ENCODE measurements around the gene CBY2. TPM values are rescaled to one million over a fixed set of nuclear protein-coding genes. Genes with fewer than 3 reads are reported as not detected.

The CBY2 gene
- total RNA-seq, 2 experiments from 2014 or later = not detected

GRCh38 chr13:45704211-45704739, 2.2 kb downstream of the CBY2 start:
- intact Hi-C loops (cut with DNase I, micrococcal nuclease) = loop anchor here in 1 of 2 experiments (5.0 kb wide), 1 partner anchor 497 kb away; no protein-coding TSS in a partner anchor
- no peak for DNase-seq
- Mint-ChIP-seq H3K27ac (no peak overlapping the region), H3K4me1 (peaks cover 21% of the 10 kb centered on the region), H3K27me3 (peaks cover 7% of the 10 kb centered on the region), H3K36me3 (ENCODE audit: low read depth) (no peaks in the 10 kb centered on the region), H3K4me3 (no peak overlapping the region), H3K9me3 (ENCODE audit: low read depth) (no peaks in the 10 kb centered on the region)
- no peak for ATAC-seq
- CTCF ChIA-PET = interaction anchor here (1.0 to 1.5 kb wide), 2 partner anchors 13 to 21 kb away, joined by 5 to 6 read pairs; no protein-coding TSS in a partner anchor
- POLR2A ChIA-PET = no interaction called here

GRCh38 chr13:45704854-45705695, 3.0 kb downstream of the CBY2 start:
- CTCF ChIA-PET = interaction anchor here (1.0 to 1.5 kb wide), 2 partner anchors 13 to 22 kb away, joined by 5 to 6 read pairs; no protein-coding TSS in a partner anchor
- no peak overlapping the region for H3K27ac Mint-ChIP-seq

DNA sequence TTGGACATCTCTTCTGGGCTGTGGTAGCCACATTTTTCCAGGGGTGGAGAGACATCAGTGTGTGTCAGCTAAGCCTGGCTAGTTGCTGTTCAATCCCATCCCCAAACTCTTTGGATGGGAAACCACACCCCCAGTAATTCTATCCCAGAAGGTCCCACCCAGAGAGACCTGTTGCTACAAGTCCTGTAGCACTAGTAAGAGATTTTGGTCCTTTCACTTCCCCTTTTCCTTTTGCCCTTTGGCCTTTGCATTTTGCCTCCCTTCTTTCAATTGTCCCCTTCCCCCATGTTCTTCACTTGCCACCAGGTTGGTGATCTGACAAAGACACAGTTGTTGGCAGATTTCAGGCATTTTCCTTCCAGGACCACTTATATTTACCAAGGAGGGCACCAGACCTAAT, 3.8 kb downstream of the CBY2 start:
- H3K9me3 Mint-ChIP-seq (ENCODE audit: low read depth) = no peaks in the 10 kb centered on the region
- CTCF ChIA-PET = interaction anchor here (0.6 to 1.5 kb wide), 2 partner anchors 12 to 675 kb away, joined by 3 to 10 read pairs; no protein-coding TSS in a partner anchor

More at GRCh38 chr13:45704854-45705695, 3.0 kb downstream of the CBY2 start:
- no peak overlapping the region for H3K4me3 Mint-ChIP-seq
- no peaks in the 10 kb centered on the region for H3K36me3 Mint-ChIP-seq (ENCODE audit: low read depth)
- POLR2A ChIA-PET = no interaction called here
- DNase-seq (no peak), ATAC-seq (no peak)
- peaks cover 7% of the 10 kb centered on the region for H3K27me3 Mint-ChIP-seq
- intact Hi-C loops (cut with DNase I, micrococcal nuclease) = loop anchor here in 1 of 2 experiments (5.0 kb wide), 1 partner anchor 498 kb away; no protein-coding TSS in a partner anchor
- no peaks in the 10 kb centered on the region for H3K9me3 Mint-ChIP-seq (ENCODE audit: low read depth)
- peaks cover 21% of the 10 kb centered on the region for H3K4me1 Mint-ChIP-seq

DNA sequence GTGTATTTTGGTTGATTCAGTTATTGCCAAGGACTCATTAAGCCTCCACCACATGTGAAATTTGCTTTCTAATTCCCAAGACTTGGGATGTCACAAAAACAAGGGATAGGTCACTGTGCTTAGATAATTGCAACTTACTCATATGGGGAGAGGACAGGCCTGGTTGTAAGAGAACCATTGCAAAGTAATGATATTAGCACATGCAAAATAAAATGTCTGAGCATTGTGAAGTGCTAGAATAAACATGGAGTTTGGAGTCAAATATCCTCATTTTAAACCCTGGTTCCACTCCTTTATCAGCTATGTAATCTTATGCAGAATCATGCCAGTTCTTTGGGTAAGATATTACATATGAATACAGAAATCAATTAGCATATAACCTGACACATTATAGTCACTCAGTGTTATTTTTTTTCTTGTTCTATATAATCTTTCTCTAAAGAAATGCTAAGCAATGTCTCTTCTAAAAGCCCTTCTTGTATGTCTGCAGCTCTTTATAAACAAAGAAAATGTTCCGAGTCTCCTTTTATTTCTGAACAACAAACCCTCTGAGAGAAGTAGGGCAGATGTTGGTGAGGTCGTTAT, 5.5 kb downstream of the CBY2 start:
- Mint-ChIP-seq H3K9me3 (ENCODE audit: low read depth) (no peaks in the 10 kb centered on the region), H3K27me3 (peaks cover 7% of the 10 kb centered on the region), H3K4me3 (no peak overlapping the region), H3K4me1 (no peaks in the 10 kb centered on the region), H3K27ac (no peak overlapping the region), H3K36me3 (ENCODE audit: low read depth) (no peaks in the 10 kb centered on the region)
- ATAC-seq (no peak), DNase-seq (no peak)
- POLR2A ChIA-PET = no interaction called here
- CTCF ChIA-PET = interaction anchor here (0.6 to 1.5 kb wide), 2 partner anchors 10 to 30 kb away, joined by 3 to 10 read pairs; no protein-coding TSS in a partner anchor
- intact Hi-C loops (cut with DNase I, micrococcal nuclease) = no loop called here

More for the DNA sequence above, 3.8 kb downstream of the CBY2 start:
- Mint-ChIP-seq H3K4me3 (no peak overlapping the region), H3K36me3 (ENCODE audit: low read depth) (no peaks in the 10 kb centered on the region), H3K27ac (no peak overlapping the region), H3K4me1 (peaks cover 16% of the 10 kb centered on the region), H3K27me3 (peaks cover 7% of the 10 kb centered on the region)
- intact Hi-C loops (cut with DNase I, micrococcal nuclease) = no loop called here
- POLR2A ChIA-PET = no interaction called here
- ATAC-seq = no peak
- no peak for DNase-seq

DNA sequence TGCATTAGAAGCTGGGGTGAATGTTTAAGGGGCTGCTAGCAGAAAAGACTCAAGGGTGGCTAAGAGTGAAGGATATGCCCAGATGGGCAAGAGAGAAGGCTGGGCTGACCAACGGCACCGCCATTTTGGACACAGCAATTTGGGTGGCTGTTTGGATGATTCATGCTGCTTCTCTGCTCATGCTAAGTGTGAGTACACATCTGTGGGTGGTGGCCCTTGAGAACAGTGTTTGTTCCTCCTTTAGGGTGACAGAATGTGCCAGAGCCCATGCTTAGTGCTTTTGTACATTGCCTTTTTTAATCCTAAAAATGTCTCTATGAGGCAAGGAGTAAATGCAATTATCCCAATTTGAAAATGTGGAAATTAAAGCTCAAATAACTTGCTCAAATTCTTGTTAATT, 9.8 kb downstream of the CBY2 start:
- no peaks in the 10 kb centered on the region for H3K27me3 Mint-ChIP-seq
- no peaks in the 10 kb centered on the region for H3K4me1 Mint-ChIP-seq
- no peaks in the 10 kb centered on the region for H3K36me3 Mint-ChIP-seq (ENCODE audit: low read depth)
- DNase-seq (no peak), ATAC-seq (no peak)
- no peak overlapping the region for H3K4me3 Mint-ChIP-seq
- H3K9me3 Mint-ChIP-seq (ENCODE audit: low read depth) = no peaks in the 10 kb centered on the region
- ChIA-PET CTCF (interaction anchor here (1.0 kb wide), 1 partner anchor 93 kb away, joined by 3 read pairs; no protein-coding TSS in a partner anchor), POLR2A (no interaction called here)
- no peak overlapping the region for H3K27ac Mint-ChIP-seq
- intact Hi-C loops (cut with DNase I, micrococcal nuclease) = no loop called here

- no peak overlapping the region for H3K4me3 Mint-ChIP-seq
- H3K27ac Mint-ChIP-seq = no peak overlapping the region
- DNase-seq (no peak), ATAC-seq (no peak)
- intact Hi-C loops (cut with DNase I, micrococcal nuclease) = no loop called here
- no peaks in the 10 kb centered on the region for H3K9me3 Mint-ChIP-seq (ENCODE audit: low read depth)
- H3K27me3 Mint-ChIP-seq = no peaks in the 10 kb centered on the region
- ChIA-PET POLR2A (no interaction called here), CTCF (no interaction called here)
- H3K4me1 Mint-ChIP-seq = no peaks in the 10 kb centered on the region
- H3K36me3 Mint-ChIP-seq (ENCODE audit: low read depth) = no peaks in the 10 kb centered on the region
These were observed 11.1 kb downstream of the CBY2 start for GRCh38 chr13:45713106-45713690.

GRCh38 chr13:45713721-45714120, 11.6 kb downstream of the CBY2 start:
- no peaks in the 10 kb centered on the region for H3K36me3 Mint-ChIP-seq (ENCODE audit: low read depth)
- ChIA-PET CTCF (no interaction called here), POLR2A (no interaction called here)
- no peaks in the 10 kb centered on the region for H3K27me3 Mint-ChIP-seq
- no peaks in the 10 kb centered on the region for H3K9me3 Mint-ChIP-seq (ENCODE audit: low read depth)
- no peak for ATAC-seq
- H3K27ac Mint-ChIP-seq = no peak overlapping the region
- no peaks in the 10 kb centered on the region for H3K4me1 Mint-ChIP-seq
- no peak overlapping the region for H3K4me3 Mint-ChIP-seq
- intact Hi-C loops (cut with DNase I, micrococcal nuclease) = no loop called here
- no peak for DNase-seq

GRCh38 chr13:45714170-45714569, 12.1 kb downstream of the CBY2 start:
- H3K36me3 Mint-ChIP-seq (ENCODE audit: low read depth) = no peaks in the 10 kb centered on the region
- no peak overlapping the region for H3K27ac Mint-ChIP-seq
- H3K9me3 Mint-ChIP-seq (ENCODE audit: low read depth) = no peaks in the 10 kb centered on the region
- no peaks in the 10 kb centered on the region for H3K4me1 Mint-ChIP-seq
- no peaks in the 10 kb centered on the region for H3K27me3 Mint-ChIP-seq
- CTCF ChIA-PET = no interaction called here
- POLR2A ChIA-PET = no interaction called here
- no peak overlapping the region for H3K4me3 Mint-ChIP-seq
- ATAC-seq (no peak), DNase-seq (no peak)
- intact Hi-C loops (cut with DNase I, micrococcal nuclease) = no loop called here

GRCh38 chr13:45715351-45715750, 13.2 kb downstream of the CBY2 start:
- DNase-seq (no peak), ATAC-seq (no peak)
- H3K4me1 Mint-ChIP-seq = no peaks in the 10 kb centered on the region
- H3K36me3 Mint-ChIP-seq (ENCODE audit: low read depth) = no peaks in the 10 kb centered on the region
- H3K4me3 Mint-ChIP-seq = no peak overlapping the region
- CTCF ChIA-PET = no interaction called here
- intact Hi-C loops (cut with DNase I, micrococcal nuclease) = loop anchor here in 1 of 2 experiments (5.0 kb wide), 1 partner anchor 203 kb away; no protein-coding TSS in a partner anchor
- POLR2A ChIA-PET = no interaction called here
- no peak overlapping the region for H3K27ac Mint-ChIP-seq
- no peaks in the 10 kb centered on the region for H3K9me3 Mint-ChIP-seq (ENCODE audit: low read depth)
- no peaks in the 10 kb centered on the region for H3K27me3 Mint-ChIP-seq

- Mint-ChIP-seq H3K27ac (no peak overlapping the region), H3K4me3 (no peak overlapping the region), H3K36me3 (ENCODE audit: low read depth) (no peaks in the 10 kb centered on the region), H3K27me3 (no peaks in the 10 kb centered on the region), H3K9me3 (ENCODE audit: low read depth) (no peaks in the 10 kb centered on the region), H3K4me1 (no peaks in the 10 kb centered on the region)
- CTCF ChIA-PET = interaction anchor here (0.9 to 5.0 kb wide), 7 partner anchors 11 to 207 kb away, joined by 3 to 35 read pairs (median 3); no protein-coding TSS in a partner anchor
- ATAC-seq = no peak
- intact Hi-C loops (cut with DNase I, micrococcal nuclease) = loop anchor here in 1 of 2 experiments (5.0 kb wide), 1 partner anchor 205 kb away; no protein-coding TSS in a partner anchor
- no peak for DNase-seq
- POLR2A ChIA-PET = no interaction called here
These were observed 15.2 kb downstream of the CBY2 start for GRCh38 chr13:45717349-45717748.

GRCh38 chr13:45718063-45718462, 15.9 kb downstream of the CBY2 start:
- no peaks in the 10 kb centered on the region for H3K9me3 Mint-ChIP-seq (ENCODE audit: low read depth)
- intact Hi-C loops (cut with DNase I, micrococcal nuclease) = loop anchor here (1.0 to 5.0 kb wide), 3 partner anchors 95 to 207 kb away; no protein-coding TSS in a partner anchor
- ATAC-seq = peak; percentile 65

More at GRCh38 chr13:45718063-45718462, 15.9 kb downstream of the CBY2 start:
- DNase-seq = no peak
- CTCF ChIA-PET = interaction anchor here (0.7 to 5.0 kb wide), 9 partner anchors 11 to 208 kb away, joined by 3 to 35 read pairs (median 3); no protein-coding TSS in a partner anchor
- Mint-ChIP-seq H3K36me3 (ENCODE audit: low read depth) (no peaks in the 10 kb centered on the region), H3K4me3 (no peak overlapping the region), H3K4me1 (no peaks in the 10 kb centered on the region), H3K27me3 (no peaks in the 10 kb centered on the region), H3K27ac (no peak overlapping the region)
- POLR2A ChIA-PET = no interaction called here

All from activated CD4-positive, alpha-beta T cell treated with anti-CD3 and anti-CD28 coated beads for 36 hours (primary cell).